ENCODE measurements around the gene ITIH5.
A peak's percentile ranks its signal among the peaks of the same experiment; 100 is the strongest.
"Not testable (repeated sequence)": the region's sequence is repeated elsewhere in the genome, so short reads cannot be mapped to it uniquely, and the experiment has no call there.

The ITIH5 gene

DNA sequence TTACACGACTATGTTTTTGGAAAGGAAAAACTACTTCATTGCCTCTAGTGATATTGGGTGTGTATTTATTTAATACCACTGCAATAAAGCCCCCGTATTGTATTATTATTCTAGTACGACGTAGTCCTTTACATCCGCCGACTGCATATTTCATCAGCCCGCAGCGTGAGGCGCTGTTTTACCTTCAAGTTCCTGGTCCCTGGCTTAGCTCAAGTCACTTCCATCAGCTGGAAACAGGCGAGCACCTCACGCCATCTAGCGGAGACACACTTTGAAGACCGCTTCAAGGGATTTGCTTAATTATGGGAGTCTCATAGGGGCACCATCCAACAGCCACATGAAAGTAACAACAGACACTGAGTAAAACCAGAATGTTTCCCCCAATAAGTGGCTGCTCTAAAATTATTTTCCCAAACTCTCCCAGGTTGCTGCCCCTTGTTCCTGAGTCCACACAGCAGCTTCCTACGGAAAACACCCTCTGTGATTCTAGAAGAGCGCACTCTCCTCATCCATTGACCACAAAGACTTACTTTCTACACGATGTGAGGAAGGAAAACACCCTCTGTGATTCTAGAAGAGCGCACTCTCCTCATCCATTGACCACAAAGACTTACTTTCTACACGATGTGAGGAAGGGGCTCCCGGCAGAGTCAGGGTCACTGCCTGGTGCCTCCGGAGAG lies 20.6 kb upstream of the ITIH5 start:
- H3K9ac ChIP-seq (ENCODE audit: low read depth, low read length, poor library complexity) = no peak overlapping the region
- H3K79me1 ChIP-seq (ENCODE audit: low read depth, low read length) = no peaks in the 10 kb centered on the region
- no peak overlapping the region for H3K23ac ChIP-seq (ENCODE audit: low read depth, low read length, poor library complexity)
- DNase-seq (ENCODE audit: low spot score) = peak; percentile 79
- no peak overlapping the region for H4K8ac ChIP-seq (ENCODE audit: low read depth, low read length)
- no peak overlapping the region for H3K4me3 ChIP-seq (ENCODE audit: low read length in 2 of 2)
- H2AK5ac ChIP-seq (ENCODE audit: low read depth, low read length) = no peak overlapping the region
- H3K4me1 ChIP-seq (ENCODE audit: control insufficient read depth in 2 of 2, insufficient read depth in 1 of 2, low read depth in 1 of 2, low read length in 2 of 2) = no peaks in the 10 kb centered on the region
- whole genome bisulfite sequencing, 2 donors (ENCODE audit: extremely low coverage in 2 of 2, insufficient read length in 2 of 2, insufficient replicate concordance in 1 of 2) = no CpG with 5 or more reads among the region's 20 CpGs
- no peak overlapping the region for H2BK120ac ChIP-seq (ENCODE audit: low read depth, low read length)
- H3K18ac ChIP-seq (ENCODE audit: low read length) = no peak overlapping the region
- no peak overlapping the region for H3K4me2 ChIP-seq (ENCODE audit: insufficient read depth, low read length, poor library complexity, severe bottlenecking)
- peaks cover 0 to 2% of the 10 kb centered on the region in 2 donors for H3K9me3 ChIP-seq (replicated peaks in 1 of 2; ENCODE audit: control insufficient read depth in 2 of 2, insufficient read depth in 1 of 2, low read depth in 1 of 2, low read length in 2 of 2)
- no peak overlapping the region for H3K27ac ChIP-seq (replicated peaks; ENCODE audit: low read length)
- H2BK5ac ChIP-seq (ENCODE audit: low read length) = no peak overlapping the region
- H4K91ac ChIP-seq (ENCODE audit: low read depth, low read length, poor library complexity) = no peak overlapping the region
- no peak overlapping the region for H2BK15ac ChIP-seq (ENCODE audit: low read length)
- no peak overlapping the region for H3K4ac ChIP-seq (ENCODE audit: low read length)
- no peak overlapping the region for H2BK12ac ChIP-seq (ENCODE audit: low read length)
- H2AFZ ChIP-seq (ENCODE audit: low read length) = no peak overlapping the region
- H3K27me3 ChIP-seq (ENCODE audit: control insufficient read depth in 3 of 3, insufficient read depth in 3 of 3, low read depth in 1 of 3, low read length in 3 of 3) = peaks cover 0 to 5% (median 0%) of the 10 kb centered on the region in 3 experiments
- H3K36me3 ChIP-seq (replicated peaks in 1 of 2; ENCODE audit: control insufficient read depth in 2 of 2, insufficient read depth in 2 of 2, low read length in 2 of 2) = no peaks in the 10 kb centered on the region
- H3K14ac ChIP-seq (ENCODE audit: low read length) = no peak overlapping the region

DNA sequence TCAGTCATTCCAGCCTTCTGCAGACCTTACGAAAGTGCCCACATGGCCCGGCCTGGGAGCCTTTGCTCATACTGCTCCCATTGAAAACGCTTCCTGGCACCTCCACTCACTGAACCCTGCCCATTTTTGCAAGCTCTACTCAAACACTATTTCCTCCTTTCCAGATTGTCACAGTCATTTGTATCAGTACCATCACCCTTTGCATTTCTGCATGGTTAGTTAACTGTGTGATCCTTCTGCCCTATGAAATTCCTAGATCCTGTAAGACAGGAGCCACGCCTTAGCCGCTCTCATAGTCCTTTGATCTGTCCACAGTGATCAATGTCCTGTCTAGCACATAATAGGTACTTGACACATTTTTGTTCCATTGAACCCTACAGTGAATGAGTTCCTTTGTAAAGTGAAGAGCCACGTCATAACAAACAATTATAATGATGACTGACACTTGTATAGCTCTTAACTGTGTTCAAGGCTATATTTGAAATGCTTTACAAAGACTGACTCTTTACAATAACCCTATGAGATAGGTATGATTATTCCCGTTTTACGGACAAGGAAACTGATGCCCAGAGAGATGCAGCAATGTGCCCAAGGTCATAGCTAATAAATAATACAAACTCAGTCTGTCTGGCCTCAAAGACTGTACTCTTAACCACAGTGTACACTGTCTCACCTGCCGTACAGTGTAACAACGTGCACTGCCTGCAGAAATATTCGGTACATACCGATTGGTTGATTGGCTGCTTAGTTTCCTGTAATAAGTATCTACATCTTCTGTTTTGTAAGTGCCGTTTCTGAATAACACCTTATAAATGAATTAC lies 19.8 kb upstream of the ITIH5 start:
- Histone ChIP-seq H2BK12ac (ENCODE audit: low read length) (no peak overlapping the region), H3K79me1 (ENCODE audit: low read depth, low read length) (no peaks in the 10 kb centered on the region), H4K91ac (ENCODE audit: low read depth, low read length, poor library complexity) (no peak overlapping the region), H3K14ac (ENCODE audit: low read length) (no peak overlapping the region), H3K18ac (ENCODE audit: low read length) (no peak overlapping the region), H3K4me1 (ENCODE audit: control insufficient read depth in 2 of 2, insufficient read depth in 1 of 2, low read depth in 1 of 2, low read length in 2 of 2) (no peaks in the 10 kb centered on the region), H2BK5ac (ENCODE audit: low read length) (no peak overlapping the region), H3K27ac (replicated peaks; ENCODE audit: low read length) (no peak overlapping the region), H2BK120ac (ENCODE audit: low read depth, low read length) (no peak overlapping the region), H2BK15ac (ENCODE audit: low read length) (no peak overlapping the region), H3K4ac (ENCODE audit: low read length) (no peak overlapping the region), H3K23ac (ENCODE audit: low read depth, low read length, poor library complexity) (no peak overlapping the region), H3K9me3 (replicated peaks in 1 of 2; ENCODE audit: control insufficient read depth in 2 of 2, insufficient read depth in 1 of 2, low read depth in 1 of 2, low read length in 2 of 2) (peaks cover 0 to 2% of the 10 kb centered on the region in 2 donors), H3K9ac (ENCODE audit: low read depth, low read length, poor library complexity) (no peak overlapping the region), H3K4me2 (ENCODE audit: insufficient read depth, low read length, poor library complexity, severe bottlenecking) (no peak overlapping the region), H2AFZ (ENCODE audit: low read length) (no peak overlapping the region), H4K8ac (ENCODE audit: low read depth, low read length) (no peak overlapping the region), H3K36me3 (replicated peaks in 1 of 2; ENCODE audit: control insufficient read depth in 2 of 2, insufficient read depth in 2 of 2, low read length in 2 of 2) (no peaks in the 10 kb centered on the region), H3K4me3 (ENCODE audit: low read length in 2 of 2) (no peak overlapping the region), H2AK5ac (ENCODE audit: low read depth, low read length) (no peak overlapping the region), H3K27me3 (ENCODE audit: control insufficient read depth in 3 of 3, insufficient read depth in 3 of 3, low read depth in 1 of 3, low read length in 3 of 3) (peaks cover 0 to 5% (median 0%) of the 10 kb centered on the region in 3 experiments)
- DNase-seq (ENCODE audit: low spot score) = no peak
- WGBS, 2 donors (ENCODE audit: extremely low coverage in 2 of 2, insufficient read length in 2 of 2, insufficient replicate concordance in 1 of 2) = no CpG with 5 or more reads among the region's 13 CpGs

DNA sequence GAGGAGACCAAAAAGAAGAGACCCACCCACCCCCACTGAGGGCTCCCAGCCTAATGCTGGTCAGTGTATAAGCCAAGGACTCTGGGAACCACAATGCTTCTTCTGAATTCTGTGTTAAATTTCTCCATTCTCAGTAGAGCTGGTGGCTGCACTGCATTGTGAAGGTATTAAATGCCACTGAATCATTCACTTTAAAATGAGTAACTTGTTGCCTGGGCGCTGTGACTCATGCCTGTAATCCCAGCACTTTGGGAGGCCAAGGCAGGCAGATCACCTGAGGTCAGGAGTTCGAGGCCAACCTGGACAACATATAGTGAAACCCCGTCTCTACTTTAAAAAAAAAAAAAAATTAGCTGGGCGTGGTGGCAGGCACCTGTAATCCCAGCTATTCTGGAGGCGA lies 13.3 kb upstream of the ITIH5 start:
- H3K4ac ChIP-seq (ENCODE audit: low read length); H3K9ac ChIP-seq (ENCODE audit: low read depth, low read length, poor library complexity); DNase-seq (ENCODE audit: low spot score): not testable (repeated sequence)

DNA sequence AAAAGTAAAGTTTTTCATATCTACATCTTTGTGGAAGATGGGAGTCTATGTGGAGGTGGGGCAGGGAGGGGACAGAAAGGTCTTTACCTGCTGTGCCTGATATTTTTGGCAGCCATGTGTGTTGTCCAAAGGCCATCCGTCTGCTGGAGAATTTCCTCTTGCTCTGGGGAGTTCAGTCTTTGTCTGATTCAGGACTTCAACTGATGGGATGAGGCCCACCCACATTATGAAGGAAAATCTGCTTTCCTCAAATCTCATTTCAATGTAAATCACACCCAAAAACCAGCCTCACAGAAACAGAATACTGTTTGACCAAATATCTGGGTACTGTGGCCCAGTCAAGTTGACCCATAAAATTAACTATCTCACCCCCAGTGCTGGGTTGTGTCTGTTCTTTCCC lies 12.5 kb upstream of the ITIH5 start:
- no CpG with 5 or more reads among the region's 1 CpG for WGBS, 2 donors (ENCODE audit: extremely low coverage in 2 of 2, insufficient read length in 2 of 2, insufficient replicate concordance in 1 of 2)
- Histone ChIP-seq H3K36me3 (replicated peaks in 1 of 2; ENCODE audit: control insufficient read depth in 2 of 2, insufficient read depth in 2 of 2, low read length in 2 of 2) (no peaks in the 10 kb centered on the region), H3K4me2 (ENCODE audit: insufficient read depth, low read length, poor library complexity, severe bottlenecking) (no peak overlapping the region), H4K91ac (ENCODE audit: low read depth, low read length, poor library complexity) (no peak overlapping the region), H3K9me3 (replicated peaks in 1 of 2; ENCODE audit: control insufficient read depth in 2 of 2, insufficient read depth in 1 of 2, low read depth in 1 of 2, low read length in 2 of 2) (no peaks in the 10 kb centered on the region), H2BK5ac (ENCODE audit: low read length) (no peak overlapping the region), H3K27me3 (ENCODE audit: control insufficient read depth in 3 of 3, insufficient read depth in 3 of 3, low read depth in 1 of 3, low read length in 3 of 3) (no peaks in the 10 kb centered on the region), H2AFZ (ENCODE audit: low read length) (no peak overlapping the region), H3K4ac (ENCODE audit: low read length) (no peak overlapping the region), H3K4me1 (ENCODE audit: control insufficient read depth in 2 of 2, insufficient read depth in 1 of 2, low read depth in 1 of 2, low read length in 2 of 2) (no peaks in the 10 kb centered on the region), H2BK120ac (ENCODE audit: low read depth, low read length) (no peak overlapping the region), H3K4me3 (ENCODE audit: low read length in 2 of 2) (no peak overlapping the region), H2BK15ac (ENCODE audit: low read length) (no peak overlapping the region), H3K27ac (replicated peaks; ENCODE audit: low read length) (no peak overlapping the region), H3K23ac (ENCODE audit: low read depth, low read length, poor library complexity) (no peak overlapping the region), H3K9ac (ENCODE audit: low read depth, low read length, poor library complexity) (no peak overlapping the region), H3K14ac (ENCODE audit: low read length) (no peak overlapping the region), H4K8ac (ENCODE audit: low read depth, low read length) (no peak overlapping the region), H2AK5ac (ENCODE audit: low read depth, low read length) (no peak overlapping the region), H2BK12ac (ENCODE audit: low read length) (no peak overlapping the region), H3K79me1 (ENCODE audit: low read depth, low read length) (no peaks in the 10 kb centered on the region), H3K18ac (ENCODE audit: low read length) (no peak overlapping the region)
- no peak for DNase-seq (ENCODE audit: low spot score)

More for the DNA sequence above, 13.3 kb upstream of the ITIH5 start:
- not testable (repeated sequence) for H3K4me3 ChIP-seq (ENCODE audit: low read length in 2 of 2); H2BK12ac ChIP-seq (ENCODE audit: low read length); H3K36me3 ChIP-seq (replicated peaks in 1 of 2; ENCODE audit: control insufficient read depth in 2 of 2, insufficient read depth in 2 of 2, low read length in 2 of 2); H3K4me2 ChIP-seq (ENCODE audit: insufficient read depth, low read length, poor library complexity, severe bottlenecking); H2AFZ ChIP-seq (ENCODE audit: low read length); H3K27ac ChIP-seq (replicated peaks; ENCODE audit: low read length); H3K27me3 ChIP-seq (ENCODE audit: control insufficient read depth in 3 of 3, insufficient read depth in 3 of 3, low read depth in 1 of 3, low read length in 3 of 3); H3K4me1 ChIP-seq (ENCODE audit: control insufficient read depth in 2 of 2, insufficient read depth in 1 of 2, low read depth in 1 of 2, low read length in 2 of 2); H2BK120ac ChIP-seq (ENCODE audit: low read depth, low read length); H3K23ac ChIP-seq (ENCODE audit: low read depth, low read length, poor library complexity); H2BK5ac ChIP-seq (ENCODE audit: low read length); H3K18ac ChIP-seq (ENCODE audit: low read length); H4K91ac ChIP-seq (ENCODE audit: low read depth, low read length, poor library complexity); H4K8ac ChIP-seq (ENCODE audit: low read depth, low read length); H2BK15ac ChIP-seq (ENCODE audit: low read length); H3K9me3 ChIP-seq (replicated peaks in 1 of 2; ENCODE audit: control insufficient read depth in 2 of 2, insufficient read depth in 1 of 2, low read depth in 1 of 2, low read length in 2 of 2); H2AK5ac ChIP-seq (ENCODE audit: low read depth, low read length); H3K79me1 ChIP-seq (ENCODE audit: low read depth, low read length); H3K14ac ChIP-seq (ENCODE audit: low read length)
- no CpG with 5 or more reads among the region's 5 CpGs for WGBS, 2 donors (ENCODE audit: extremely low coverage in 2 of 2, insufficient read length in 2 of 2, insufficient replicate concordance in 1 of 2)

All from neuronal stem cell (in vitro differentiated cells).